Measurements from ENCODE around the gene SPO11.

DNA sequence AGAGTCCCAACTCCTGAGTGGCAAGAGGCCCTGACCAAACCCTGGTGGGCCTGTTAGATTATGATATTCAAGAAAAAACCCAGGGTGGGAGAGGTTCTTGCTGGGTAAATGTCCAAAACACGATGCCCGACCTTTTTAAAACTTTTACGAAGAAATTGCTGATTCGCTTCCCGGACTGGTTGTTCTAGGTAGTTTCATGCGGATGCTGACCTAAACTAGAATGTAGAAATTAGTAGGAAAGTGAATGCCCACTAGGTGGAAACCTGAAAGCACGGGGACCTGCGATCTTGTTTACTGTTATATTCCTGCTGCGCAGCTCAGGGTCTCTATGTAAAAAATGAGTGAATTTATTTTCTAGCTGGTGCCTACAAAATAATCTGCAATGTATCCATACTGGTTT, 23.7 kb downstream of the SPO11 start:
- TF ChIP-seq, protein P1, sequence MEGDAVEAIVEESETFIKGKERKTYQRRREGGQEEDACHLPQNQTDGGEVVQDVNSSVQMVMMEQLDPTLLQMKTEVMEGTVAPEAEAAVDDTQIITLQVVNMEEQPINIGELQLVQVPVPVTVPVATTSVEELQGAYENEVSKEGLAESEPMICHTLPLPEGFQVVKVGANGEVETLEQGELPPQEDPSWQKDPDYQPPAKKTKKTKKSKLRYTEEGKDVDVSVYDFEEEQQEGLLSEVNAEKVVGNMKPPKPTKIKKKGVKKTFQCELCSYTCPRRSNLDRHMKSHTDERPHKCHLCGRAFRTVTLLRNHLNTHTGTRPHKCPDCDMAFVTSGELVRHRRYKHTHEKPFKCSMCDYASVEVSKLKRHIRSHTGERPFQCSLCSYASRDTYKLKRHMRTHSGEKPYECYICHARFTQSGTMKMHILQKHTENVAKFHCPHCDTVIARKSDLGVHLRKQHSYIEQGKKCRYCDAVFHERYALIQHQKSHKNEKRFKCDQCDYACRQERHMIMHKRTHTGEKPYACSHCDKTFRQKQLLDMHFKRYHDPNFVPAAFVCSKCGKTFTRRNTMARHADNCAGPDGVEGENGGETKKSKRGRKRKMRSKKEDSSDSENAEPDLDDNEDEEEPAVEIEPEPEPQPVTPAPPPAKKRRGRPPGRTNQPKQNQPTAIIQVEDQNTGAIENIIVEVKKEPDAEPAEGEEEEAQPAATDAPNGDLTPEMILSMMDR (IDR thresholded peaks at IDR 0.05) = no peak
- no peak for TF ChIP-seq POLR2A (IDR thresholded peaks at IDR 0.05)

Measured in lower leg skin (tissue), 3 donors.